Measurements from ENCODE around the gene METTL16.
"Not testable (repeated sequence)": the region's sequence is repeated elsewhere in the genome, so short reads cannot be mapped to it uniquely, and the experiment has no call there.

METTL16 gene

GRCh38 chr17:2450016-2450650 is 61.6 kb downstream of the METTL16 start:
- DNase-seq (ENCODE audit: low read depth) = no peak

- no peak for DNase-seq (ENCODE audit: low read depth)
Measured at GRCh38 chr17:2449486-2449885, 62.2 kb downstream of the METTL16 start.

GRCh38 chr17:2447479-2447878 is 64.2 kb downstream of the METTL16 start:
- not testable (repeated sequence) for DNase-seq (ENCODE audit: low read depth)

GRCh38 chr17:2445638-2446037 is 66.0 kb downstream of the METTL16 start:
- DNase-seq (ENCODE audit: low read depth) = no peak

DNA sequence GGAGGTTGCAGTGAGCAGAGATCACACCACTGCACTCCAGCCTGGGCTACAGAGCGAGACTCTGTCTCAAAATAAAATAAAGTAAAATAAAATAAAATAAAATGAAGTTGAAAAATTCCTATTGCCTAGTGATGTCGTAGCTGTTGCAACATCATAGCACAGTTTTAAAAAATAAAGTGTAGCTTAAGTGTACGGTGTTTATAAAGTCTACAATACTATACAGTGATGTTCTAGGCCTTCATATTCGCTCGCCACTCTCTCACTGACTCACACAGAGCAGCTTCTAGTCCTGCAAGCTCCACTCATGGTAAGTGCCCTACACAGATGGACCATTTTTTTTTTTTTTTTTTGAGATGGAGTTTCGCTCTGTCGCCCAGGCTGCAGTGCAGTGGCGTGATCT is 67.3 kb downstream of the METTL16 start:
- DNase-seq (ENCODE audit: low read depth) = no peak

- no peak for DNase-seq (ENCODE audit: low read depth)
Measured at GRCh38 chr17:2442166-2442565, 69.5 kb downstream of the METTL16 start.

GRCh38 chr17:2440930-2441329 is 70.8 kb downstream of the METTL16 start:
- no peak for DNase-seq (ENCODE audit: low read depth)

- DNase-seq (ENCODE audit: low read depth) = not testable (repeated sequence)
Measured at GRCh38 chr17:2439997-2440396, 71.7 kb downstream of the METTL16 start.

DNA sequence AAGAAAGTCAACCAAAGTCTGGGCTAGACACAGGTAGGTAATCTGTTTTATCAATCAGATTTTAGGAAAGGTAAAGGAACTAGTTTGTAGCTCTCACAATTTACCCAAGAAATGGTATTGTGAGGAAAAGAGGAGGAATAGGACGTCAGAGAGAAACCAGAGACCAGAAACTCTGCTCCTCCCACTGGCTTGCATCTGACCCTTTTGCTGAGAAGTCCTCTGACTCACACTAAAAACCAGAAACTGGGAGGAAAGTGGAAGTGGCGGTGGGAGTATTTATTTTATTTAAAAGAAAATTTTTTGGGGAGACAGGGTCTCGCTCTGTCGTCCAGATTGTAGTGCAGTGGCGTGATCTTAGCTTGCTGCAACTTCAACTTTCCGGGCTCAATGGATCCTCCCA is 72.9 kb downstream of the METTL16 start:
- no peak for DNase-seq (ENCODE audit: low read depth)

DNA sequence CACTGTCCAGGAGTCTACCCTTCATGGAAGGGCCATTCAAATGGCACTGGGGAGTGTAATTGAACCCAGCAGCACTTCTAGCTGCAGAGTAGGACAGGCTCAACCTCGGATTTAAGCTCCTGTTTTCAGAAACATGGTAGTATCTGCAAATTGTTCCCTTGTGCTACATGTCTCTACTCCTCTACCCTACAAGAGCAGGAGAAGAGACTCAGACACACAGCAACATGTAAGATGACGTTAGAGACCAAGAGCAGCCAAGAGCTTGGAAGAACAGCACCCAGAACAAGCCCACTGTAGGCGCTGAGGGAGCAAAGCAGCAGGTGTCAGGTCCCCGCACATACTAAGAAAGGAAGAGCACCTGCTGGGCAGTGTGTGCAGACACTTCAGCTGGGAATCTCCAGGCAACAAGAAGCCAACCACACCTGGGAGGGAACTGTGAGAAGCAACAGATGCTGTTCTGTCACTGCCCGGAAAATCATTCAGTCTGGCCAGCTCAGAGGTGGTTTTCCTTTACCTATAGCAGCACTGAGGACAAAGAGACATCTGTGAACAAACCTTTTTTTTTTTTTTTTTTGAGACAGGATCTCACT is 75.3 kb downstream of the METTL16 start:
- DNase-seq (ENCODE audit: low read depth) = no peak

GRCh38 chr17:2435862-2436261 is 75.8 kb downstream of the METTL16 start:
- no peak for DNase-seq (ENCODE audit: low read depth)

- DNase-seq (ENCODE audit: low read depth) = no peak
Measured at GRCh38 chr17:2435181-2435741, 76.4 kb downstream of the METTL16 start.

- DNase-seq (ENCODE audit: low read depth) = no peak
Measured at GRCh38 chr17:2433696-2434095, 78.0 kb downstream of the METTL16 start.

DNA sequence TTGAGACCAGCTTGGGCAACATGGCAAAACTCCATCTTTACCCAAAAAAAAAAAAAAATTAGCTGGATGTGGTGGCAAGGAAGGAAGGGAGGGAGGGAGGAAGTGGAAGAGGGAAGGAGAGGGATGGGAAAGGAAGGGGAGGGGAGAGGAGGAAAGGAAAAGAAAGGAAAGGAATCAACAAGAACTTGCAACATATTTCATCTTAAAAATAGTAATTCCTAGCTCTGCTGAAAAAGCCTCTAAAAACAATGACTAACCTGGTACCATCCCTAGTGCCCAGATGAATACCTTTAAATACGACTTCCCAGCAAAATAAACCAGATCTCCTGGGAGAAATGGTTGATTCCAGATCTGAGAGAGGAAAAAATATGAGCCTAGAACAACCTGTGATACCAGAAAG is 83.8 kb downstream of the METTL16 start:
- no peak for DNase-seq (ENCODE audit: low read depth)

DNA sequence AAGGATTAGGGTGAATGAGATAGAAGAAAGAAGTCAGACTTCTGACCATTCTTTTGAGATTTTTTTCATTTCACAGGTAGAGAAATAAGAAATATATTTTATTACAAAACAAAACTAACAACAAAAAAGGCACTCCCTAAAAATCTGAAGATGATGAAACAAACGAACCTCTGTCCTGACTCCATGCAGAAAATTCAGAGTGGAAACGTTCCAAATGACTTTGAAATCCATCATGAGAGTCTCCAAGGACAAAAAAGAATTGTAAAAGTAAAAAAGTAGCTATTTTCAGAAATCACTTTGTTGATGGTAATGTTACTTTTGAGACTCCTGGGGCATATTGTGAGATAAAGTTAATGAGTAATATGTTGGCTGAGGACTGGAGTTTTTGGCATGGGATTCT is 84.5 kb downstream of the METTL16 start:
- no peak for DNase-seq (ENCODE audit: low read depth)

GRCh38 chr17:2423271-2423670 is 88.4 kb downstream of the METTL16 start:
- no peak for DNase-seq (ENCODE audit: low read depth)

GRCh38 chr17:2421315-2422147 is 90.2 kb downstream of the METTL16 start:
- no peak for DNase-seq (ENCODE audit: low read depth)

GRCh38 chr17:2420176-2420575 is 91.5 kb downstream of the METTL16 start:
- DNase-seq (ENCODE audit: low read depth) = no peak

- DNase-seq (ENCODE audit: low read depth) = no peak
Measured at GRCh38 chr17:2419486-2419885, 92.2 kb downstream of the METTL16 start.

DNA sequence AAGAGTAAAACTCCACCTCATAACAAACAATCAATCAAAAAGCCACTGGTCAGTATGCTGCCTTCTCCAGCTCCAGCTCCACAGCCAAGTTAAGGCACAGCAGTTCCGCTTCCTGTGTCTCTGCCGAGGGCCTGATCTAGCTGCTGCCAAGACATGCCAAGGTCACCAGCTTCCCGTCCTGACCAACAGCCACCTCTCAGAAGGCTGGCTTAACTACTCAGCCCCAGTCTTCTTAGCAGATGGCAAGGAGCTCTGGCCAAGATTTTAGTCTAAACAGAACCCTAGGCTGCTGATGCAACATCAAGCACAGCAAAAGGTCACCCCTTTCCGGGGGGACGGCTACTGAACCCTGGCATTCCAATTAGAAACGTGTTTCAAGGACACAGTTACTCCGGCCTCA is 93.1 kb downstream of the METTL16 start:
- DNase-seq (ENCODE audit: low read depth) = no peak

- no peak for DNase-seq (ENCODE audit: low read depth)
Measured at GRCh38 chr17:2416010-2416734, 95.5 kb downstream of the METTL16 start.

- no peak for DNase-seq (ENCODE audit: low read depth)
Measured at GRCh38 chr17:2415081-2415480, 96.6 kb downstream of the METTL16 start.
